Neural crest cell (in vitro differentiated cells): Measurements from ENCODE around the gene DMWD. TPM values are rescaled to one million over a fixed set of nuclear protein-coding genes. Genes with fewer than 3 reads are reported as not detected.

Experiments used
- DNase-seq: peaks from one replicate; pipeline ENCODE4 v3.0.0; 2021; ENCODE audit warnings: low read depth, mixed read lengths, low spot score
- H3K27ac Mint-ChIP-seq: one replicate; pipeline ENCODE4 v1.8.0; 2021; ENCODE audit warnings: mild to moderate bottlenecking, mixed read lengths; ENCODE audit not compliant: unreplicated experiment
- H3K27me3 Mint-ChIP-seq: 2 replicates; pipeline ENCODE4 v1.8.0; 2021; ENCODE audit warnings: low read depth, mild to moderate bottlenecking, mixed read lengths
- H3K36me3 Mint-ChIP-seq: 2 replicates; pipeline ENCODE4 v1.8.0; 2021; ENCODE audit warnings: low read depth, mild to moderate bottlenecking, mixed read lengths
- H3K4me1 Mint-ChIP-seq: 2 replicates; pipeline ENCODE4 v1.8.0; 2021; ENCODE audit warnings: mixed read lengths
- H3K4me3 Mint-ChIP-seq: one replicate; pipeline ENCODE4 v1.8.0; 2021; ENCODE audit warnings: mild to moderate bottlenecking, mixed read lengths
- H3K9me3 Mint-ChIP-seq: 2 replicates; pipeline ENCODE4 v1.8.0; 2021; ENCODE audit warnings: mixed read lengths
- CTCF ChIP-seq: fragments of 200-600 bp; sonication (generic); conservative IDR thresholded peaks from 2 replicates; pipeline ENCODE4 v1.5.0; 2021; ENCODE audit warnings: antibody characterized with exemption, mild to moderate bottlenecking
- total RNA-seq: library from RNA; stranded (reverse); gene quantifications from 2 replicates; pipeline ENCODE4 v1.2.1, GENCODE V29; 2021

DMWD gene
- total RNA-seq, 1 donor from 2014 or later, result 110 TPM

GRCh38 chr19:45767410-45767880 is 25.2 kb downstream of the DMWD start:
- H3K9me3 Mint-ChIP-seq, result no peaks in the 10 kb centered on the region
- TF ChIP-seq CTCF, result no peak
- peaks cover 35% of the 10 kb centered on the region for H3K4me1 Mint-ChIP-seq
- H3K4me3 Mint-ChIP-seq, result peak overlapping the region; percentile 94
- DNase-seq, result peak; percentile 59
- peak overlapping the region; percentile 75 for H3K27ac Mint-ChIP-seq
- H3K36me3 Mint-ChIP-seq, result peaks cover 10% of the 10 kb centered on the region
- peaks cover 30% of the 10 kb centered on the region for H3K27me3 Mint-ChIP-seq

- Mint-ChIP-seq H3K9me3 (no peaks in the 10 kb centered on the region), H3K36me3 (peaks cover 7% of the 10 kb centered on the region), H3K4me3 (peak overlapping the region; percentile 94), H3K27me3 (peaks cover 25% of the 10 kb centered on the region), H3K4me1 (peaks cover 30% of the 10 kb centered on the region), H3K27ac (peak overlapping the region; percentile 19)
- TF ChIP-seq CTCF, result no peak
- DNase-seq, result no peak
These were observed 25.7 kb downstream of the DMWD start for GRCh38 chr19:45766869-45767346.

GRCh38 chr19:45766296-45766868 is 26.3 kb downstream of the DMWD start:
- Mint-ChIP-seq H3K27ac (no peak overlapping the region), H3K4me1 (peaks cover 30% of the 10 kb centered on the region), H3K27me3 (peaks cover 25% of the 10 kb centered on the region), H3K4me3 (no peak overlapping the region), H3K36me3 (peaks cover 7% of the 10 kb centered on the region), H3K9me3 (no peaks in the 10 kb centered on the region)
- no peak for DNase-seq
- TF ChIP-seq CTCF, result no peak

GRCh38 chr19:45765702-45766295 is 26.8 kb downstream of the DMWD start:
- H3K9me3 Mint-ChIP-seq, result no peaks in the 10 kb centered on the region
- no peak overlapping the region for H3K27ac Mint-ChIP-seq
- H3K36me3 Mint-ChIP-seq, result peaks cover 5% of the 10 kb centered on the region
- H3K4me1 Mint-ChIP-seq, result peaks cover 25% of the 10 kb centered on the region
- no peak for TF ChIP-seq CTCF
- peaks cover 22% of the 10 kb centered on the region for H3K27me3 Mint-ChIP-seq
- peak overlapping the region; percentile 83 for H3K4me3 Mint-ChIP-seq
- DNase-seq, result no peak

GRCh38 chr19:45764945-45765701 is 27.5 kb downstream of the DMWD start:
- Mint-ChIP-seq H3K4me3 (peak overlapping the region; percentile 83), H3K27me3 (peaks cover 17% of the 10 kb centered on the region), H3K27ac (no peak overlapping the region), H3K4me1 (peaks cover 19% of the 10 kb centered on the region), H3K36me3 (no peaks in the 10 kb centered on the region), H3K9me3 (no peaks in the 10 kb centered on the region)
- DNase-seq, result no peak
- TF ChIP-seq CTCF, result no peak
